ENCODE measurements around the gene TMEM131L. TPM values are rescaled to one million over a fixed set of nuclear protein-coding genes. Genes with fewer than 3 reads are reported as not detected.

Gene TMEM131L
- total RNA-seq, 1 experiment from 2014 or later: 14.6 TPM

DNA sequence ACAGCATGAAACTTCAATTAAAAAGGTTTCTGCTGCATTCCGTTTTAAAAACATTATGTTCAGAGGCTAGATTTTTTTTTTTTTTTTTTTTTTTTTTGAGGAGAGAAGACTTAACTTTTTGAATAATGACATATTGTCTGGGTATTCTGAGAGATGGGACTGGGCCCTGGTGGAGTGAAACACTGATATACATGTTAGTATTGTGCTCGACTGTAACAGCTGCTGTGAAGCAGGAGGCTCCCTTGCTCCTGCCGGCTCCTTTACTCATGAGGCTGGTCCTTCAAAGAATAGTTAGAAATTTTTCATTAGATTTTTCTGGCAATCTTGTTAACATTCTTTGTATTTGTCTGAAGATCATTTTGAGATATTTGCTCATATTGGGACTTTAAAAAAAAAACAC is 73.3 kb downstream of the TMEM131L start:
- Mint-ChIP-seq H3K4me1 (peaks cover 52 to 69% of the 10 kb centered on the region in 2 experiments), H3K27me3 (ENCODE audit: low read depth) (no peaks in the 10 kb centered on the region)

More for the DNA sequence above, 73.3 kb downstream of the TMEM131L start:
- Histone ChIP-seq H2BK20ac (ENCODE audit: low read depth, low read length, poor library complexity, severe bottlenecking) (no peak overlapping the region), H4K20me1 (ENCODE audit: control insufficient read depth, insufficient read depth, insufficient read length) (no peaks in the 10 kb centered on the region), H3K4me2 (ENCODE audit: insufficient read depth, insufficient read length, low read length) (no peak overlapping the region), H2AFZ (ENCODE audit: low read length) (no peak overlapping the region), H3K23ac (ENCODE audit: insufficient read length, low read depth, low read length) (no peak overlapping the region), H3K27ac (ENCODE audit: insufficient read length, low read depth, low read length) (no peak overlapping the region), H3K4ac (ENCODE audit: low read depth, low read length) (no peak overlapping the region), H3K9ac (ENCODE audit: extremely low read depth, insufficient read length, low read length) (no peak overlapping the region), H3K14ac (ENCODE audit: insufficient read depth, low read length) (no peak overlapping the region), H3T11ph (ENCODE audit: low read length) (no peak overlapping the region), H2BK5ac (ENCODE audit: insufficient read length, low read length) (no peak overlapping the region), H3K27me3 (ENCODE audit: insufficient read depth, low read length) (no peaks in the 10 kb centered on the region), H4K91ac (ENCODE audit: insufficient read length, low read depth, low read length) (no peak overlapping the region), H2BK12ac (ENCODE audit: insufficient read length, low read depth, low read length) (no peak overlapping the region), H4K5ac (ENCODE audit: insufficient read length, low read depth, low read length) (no peak overlapping the region), H3K23me2 (ENCODE audit: insufficient read length, low read depth, low read length, poor library complexity, severe bottlenecking) (no peaks in the 10 kb centered on the region), H3K18ac (ENCODE audit: insufficient read length, low read depth, low read length) (no peak overlapping the region), H3K56ac (ENCODE audit: insufficient read length, low read depth, low read length) (no peak overlapping the region), H2BK15ac (ENCODE audit: low read depth, low read length) (no peak overlapping the region), H2AK5ac (ENCODE audit: insufficient read length, low read length) (no peak overlapping the region), H4K8ac (replicated peaks; ENCODE audit: insufficient read length, low read depth, low read length) (no peak overlapping the region), H3K9me3 (ENCODE audit: control insufficient read depth, low read depth, low read length) (no peaks in the 10 kb centered on the region), H2BK120ac (ENCODE audit: low read depth, low read length, poor library complexity, severe bottlenecking) (no peak overlapping the region), H3K79me1 (ENCODE audit: insufficient read depth, low read depth, low read length, poor library complexity, severe bottlenecking) (no peaks in the 10 kb centered on the region), H3K79me2 (ENCODE audit: insufficient read depth, low read length) (no peaks in the 10 kb centered on the region), H3K4me1 (ENCODE audit: insufficient read depth, low read length) (peaks cover 15% of the 10 kb centered on the region)
- H3K9me3 Mint-ChIP-seq: no peaks in the 10 kb centered on the region; a peak in 1 of 5 replicates
- DNase-seq: no peak
- WGBS (ENCODE audit: extremely low coverage, insufficient read length, low lambda C conversion rate): no CpG with 5 or more reads among the region's 3 CpGs
- no peak overlapping the region for H3K4me3 Mint-ChIP-seq
- peaks cover 0 to 7% (median 3%) of the 10 kb centered on the region in 3 experiments; a peak in 3 of 7 replicates for H3K36me3 Mint-ChIP-seq (ENCODE audit: insufficient read depth in 1 of 3, low read depth in 3 of 3)
- TF ChIP-seq, protein P1, sequence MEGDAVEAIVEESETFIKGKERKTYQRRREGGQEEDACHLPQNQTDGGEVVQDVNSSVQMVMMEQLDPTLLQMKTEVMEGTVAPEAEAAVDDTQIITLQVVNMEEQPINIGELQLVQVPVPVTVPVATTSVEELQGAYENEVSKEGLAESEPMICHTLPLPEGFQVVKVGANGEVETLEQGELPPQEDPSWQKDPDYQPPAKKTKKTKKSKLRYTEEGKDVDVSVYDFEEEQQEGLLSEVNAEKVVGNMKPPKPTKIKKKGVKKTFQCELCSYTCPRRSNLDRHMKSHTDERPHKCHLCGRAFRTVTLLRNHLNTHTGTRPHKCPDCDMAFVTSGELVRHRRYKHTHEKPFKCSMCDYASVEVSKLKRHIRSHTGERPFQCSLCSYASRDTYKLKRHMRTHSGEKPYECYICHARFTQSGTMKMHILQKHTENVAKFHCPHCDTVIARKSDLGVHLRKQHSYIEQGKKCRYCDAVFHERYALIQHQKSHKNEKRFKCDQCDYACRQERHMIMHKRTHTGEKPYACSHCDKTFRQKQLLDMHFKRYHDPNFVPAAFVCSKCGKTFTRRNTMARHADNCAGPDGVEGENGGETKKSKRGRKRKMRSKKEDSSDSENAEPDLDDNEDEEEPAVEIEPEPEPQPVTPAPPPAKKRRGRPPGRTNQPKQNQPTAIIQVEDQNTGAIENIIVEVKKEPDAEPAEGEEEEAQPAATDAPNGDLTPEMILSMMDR (conservative IDR thresholded peaks at IDR 0.05): no peak
- no peak overlapping the region for H3K27ac Mint-ChIP-seq

Measured in H9 (cell line).